ENCODE results near the gene SLC43A1. TPM values are rescaled to one million over a fixed set of nuclear protein-coding genes. Genes with fewer than 3 reads are reported as not detected.

The SLC43A1 gene
- total and polyA plus RNA-seq, 2 experiments from 2014 or later, result 19.6 to 49.7 TPM

DNA sequence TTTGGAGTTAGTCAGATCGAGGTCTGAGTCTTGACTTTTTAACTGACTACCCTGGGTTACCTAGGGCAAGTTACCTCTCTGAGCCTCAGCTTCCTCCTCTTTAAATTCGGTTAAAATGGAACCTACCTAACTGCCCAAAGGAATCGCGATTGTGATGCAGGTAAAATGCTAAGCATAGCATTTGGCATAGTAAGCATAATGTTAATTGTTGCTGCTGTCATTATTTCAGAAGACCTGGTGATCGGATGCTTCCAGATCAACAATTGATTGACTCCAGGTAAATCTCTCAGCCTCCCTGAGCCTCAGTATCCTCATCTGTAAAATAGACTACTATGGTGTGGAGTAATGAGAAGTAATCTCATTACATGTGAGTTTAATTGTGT is 550 bp upstream of the SLC43A1 start:
- DNase-seq (ENCODE audit: low spot score) (peak; percentile 50), ATAC-seq (no peak)
- H3K4me3 ChIP-seq, result peak overlapping the region; percentile 86
- no peaks in the 10 kb centered on the region; the same call in 2 of the 3 replicates for H3K9me3 Mint-ChIP-seq
- H3F3A ChIP-seq (replicated peaks; ENCODE audit: low read depth), result peaks cover 6% of the 10 kb centered on the region; the same call in 1 of the 2 replicates
- peaks cover 16% of the 10 kb centered on the region for H3K36me3 Mint-ChIP-seq (ENCODE audit: low read depth)
- H3K27ac ChIP-seq (ENCODE audit: low read depth), result no peak overlapping the region
- H3K4me1 Mint-ChIP-seq, result peaks cover 26% of the 10 kb centered on the region
- no peaks in the 10 kb centered on the region for H3K36me3 ChIP-seq (ENCODE audit: insufficient read depth)
- H3K4me3 Mint-ChIP-seq, result peak overlapping the region; percentile 89
- H3K4me1 ChIP-seq (ENCODE audit: insufficient read depth), result peaks cover 11% of the 10 kb centered on the region
- TF ChIP-seq ZNF114 (CRISPR knock-in tag; IDR thresholded peaks at IDR 0.05) (no peak), CREB1 (CRISPR knock-in tag; IDR thresholded peaks at IDR 0.05; ENCODE audit: low read depth) (no peak), ETS1 (IDR thresholded peaks at IDR 0.05) (no peak), STAT1 (IDR thresholded peaks at IDR 0.05; ENCODE audit: unreplicated experiment) (no peak), JUNB (IDR thresholded peaks at IDR 0.05; ENCODE audit: unreplicated experiment) (no peak), EZH2 (IDR thresholded peaks at IDR 0.05; ENCODE audit: low read depth, unreplicated experiment) (no peak), REST (IDR thresholded peaks at IDR 0.05; ENCODE audit: unreplicated experiment) (no peak), ZNF331 (CRISPR knock-in tag; IDR thresholded peaks at IDR 0.05; ENCODE audit: low read depth) (no peak), ZNF462 (CRISPR knock-in tag; IDR thresholded peaks at IDR 0.05) (no peak), CTCF (conservative IDR thresholded peaks at IDR 0.05; ENCODE audit: low read depth in 2 of 2) (no peak)
- peaks cover 16% of the 10 kb centered on the region for H3K27me3 Mint-ChIP-seq (ENCODE audit: insufficient read depth, low read depth, poor library complexity)
- no peaks in the 10 kb centered on the region for H4K20me1 ChIP-seq (replicated peaks; ENCODE audit: insufficient read depth)
- peaks cover 17% of the 10 kb centered on the region for H3K27me3 ChIP-seq (ENCODE audit: insufficient read depth)
- H3K79me2 ChIP-seq (replicated peaks; ENCODE audit: insufficient read depth), result peaks cover 19% of the 10 kb centered on the region
- no peak overlapping the region for H3K27ac Mint-ChIP-seq
- peak overlapping the region; percentile 97 for H3K4me2 ChIP-seq
- H2AFZ ChIP-seq, result peak overlapping the region; percentile 14; the same call in 1 of the 2 replicates
- no peaks in the 10 kb centered on the region for H3K9me2 ChIP-seq (ENCODE audit: insufficient read depth)
